Smooth muscle cell (in vitro differentiated cells): ENCODE measurements around the gene RBBP5. TPM values are rescaled to one million over a fixed set of nuclear protein-coding genes. Genes with fewer than 3 reads are reported as not detected.

Source experiments
- DNase-seq: peaks from one replicate; lab custom pipeline; 2025; ENCODE audit not compliant: unreplicated experiment; lab: John Stamatoyannopoulos, UW
- H2AFZ ChIP-seq: fragments of 200-600 bp; sonication (generic); 2 replicates; pipeline ENCODE4 v1.6.0; 2016; ENCODE audit warnings: antibody characterized with exemption, low read depth, mild to moderate bottlenecking
- H3F3A ChIP-seq: fragments of 200-600 bp; sonication (generic); 2 replicates; pipeline ENCODE4 v1.6.0; 2017; ENCODE audit warnings: antibody characterized with exemption, low read depth
- H3K27ac ChIP-seq: fragments of 200-600 bp; sonication (generic); 2 replicates; pipeline ENCODE4 v1.5.1; 2016; ENCODE audit warnings: low read depth, mild to moderate bottlenecking
- H3K27me3 ChIP-seq: fragments of 200-600 bp; sonication (generic); 2 replicates; pipeline ENCODE4 v1.6.1; 2016; ENCODE audit warnings: low read depth, mild to moderate bottlenecking
- H3K36me3 ChIP-seq: fragments of 200-600 bp; sonication (generic); 2 replicates; pipeline ENCODE4 v1.5.1; 2016; ENCODE audit warnings: low read depth
- H3K4me1 ChIP-seq: fragments of 200-600 bp; sonication (generic); 2 replicates; pipeline ENCODE4 v1.5.1; 2016; ENCODE audit warnings: low read depth
- H3K4me2 ChIP-seq: fragments of 200-600 bp; sonication (generic); 2 replicates; pipeline ENCODE4 v1.6.0; 2016; ENCODE audit warnings: mild to moderate bottlenecking
- H3K4me3 ChIP-seq: fragments of 200-600 bp; sonication (generic); 2 replicates; pipeline ENCODE4 v1.5.1; 2016; ENCODE audit warnings: mild to moderate bottlenecking
- H3K79me2 ChIP-seq: fragments of 200-600 bp; sonication (generic); 2 replicates; pipeline ENCODE4 v1.6.0; 2016; ENCODE audit warnings: low read depth, mild to moderate bottlenecking
- H3K9ac ChIP-seq: fragments of 200-600 bp; sonication (generic); 2 replicates; pipeline ENCODE4 v1.6.0; 2016; ENCODE audit warnings: low read depth
- H3K9me3 ChIP-seq: fragments of 200-600 bp; sonication (generic); replicated peaks from 2 replicates; pipeline ENCODE4 v1.5.1; 2016; ENCODE audit warnings: low read depth
- H4K20me1 ChIP-seq: fragments of 200-600 bp; sonication (generic); 2 replicates; pipeline ENCODE4 v1.6.0; 2016; ENCODE audit warnings: low read depth
- WGBS: methylation state at CpG from one replicate; pipeline ENCODE4 v1.1.7; 2016; ENCODE audit warnings: low lambda C conversion rate; 5-methylcytosine and 5-hydroxymethylcytosine counted together
- polyA plus RNA-seq: library from polyadenylated mRNA; unstranded; fragments of >200 nt; fragmentation: Nextera tagmentation; extraction: Ambion mirVana; gene quantifications from 2 replicates; pipeline ENCODE4 v1.2.1, GENCODE V29; 2016
- total RNA-seq: library from RNA; depleted of rRNA; stranded (reverse); fragments of >200 nt; gene quantifications from 2 replicates; pipeline ENCODE4 v1.2.3, GENCODE V29; 2014
- TF ChIP-seq, protein P1 (sequence below): fragments of 200-600 bp; sonication (generic); IDR thresholded peaks from 2 replicates; pipeline ENCODE4 v1.5.1; 2017; ENCODE audit warnings: borderline replicate concordance, mild to moderate bottlenecking, antibody characterized with exemption; ENCODE audit not compliant: insufficient read depth, poor library complexity, severe bottlenecking

The RBBP5 gene
- total and polyA plus RNA-seq, 2 experiments from 2014 or later = 12.8 to 18.8 TPM

GRCh38 chr1:205066141-205066818 lies 55.5 kb downstream of the RBBP5 start:
- Histone ChIP-seq H3K9me3 (no peaks in the 10 kb centered on the region), H3K4me1 (no peaks in the 10 kb centered on the region), H3K4me3 (no peak overlapping the region), H3K36me3 (no peaks in the 10 kb centered on the region), H3K4me2 (no peak overlapping the region), H3K9ac (no peak overlapping the region), H3K27ac (no peak overlapping the region), H3F3A (no peaks in the 10 kb centered on the region), H2AFZ (no peak overlapping the region), H3K27me3 (no peaks in the 10 kb centered on the region), H4K20me1 (no peaks in the 10 kb centered on the region), H3K79me2 (no peaks in the 10 kb centered on the region)
- TF ChIP-seq, protein P1, sequence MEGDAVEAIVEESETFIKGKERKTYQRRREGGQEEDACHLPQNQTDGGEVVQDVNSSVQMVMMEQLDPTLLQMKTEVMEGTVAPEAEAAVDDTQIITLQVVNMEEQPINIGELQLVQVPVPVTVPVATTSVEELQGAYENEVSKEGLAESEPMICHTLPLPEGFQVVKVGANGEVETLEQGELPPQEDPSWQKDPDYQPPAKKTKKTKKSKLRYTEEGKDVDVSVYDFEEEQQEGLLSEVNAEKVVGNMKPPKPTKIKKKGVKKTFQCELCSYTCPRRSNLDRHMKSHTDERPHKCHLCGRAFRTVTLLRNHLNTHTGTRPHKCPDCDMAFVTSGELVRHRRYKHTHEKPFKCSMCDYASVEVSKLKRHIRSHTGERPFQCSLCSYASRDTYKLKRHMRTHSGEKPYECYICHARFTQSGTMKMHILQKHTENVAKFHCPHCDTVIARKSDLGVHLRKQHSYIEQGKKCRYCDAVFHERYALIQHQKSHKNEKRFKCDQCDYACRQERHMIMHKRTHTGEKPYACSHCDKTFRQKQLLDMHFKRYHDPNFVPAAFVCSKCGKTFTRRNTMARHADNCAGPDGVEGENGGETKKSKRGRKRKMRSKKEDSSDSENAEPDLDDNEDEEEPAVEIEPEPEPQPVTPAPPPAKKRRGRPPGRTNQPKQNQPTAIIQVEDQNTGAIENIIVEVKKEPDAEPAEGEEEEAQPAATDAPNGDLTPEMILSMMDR = peak; percentile 13
- DNase-seq = no peak
- WGBS = 76% methylated on average over 13 of the region's 13 CpGs

DNA sequence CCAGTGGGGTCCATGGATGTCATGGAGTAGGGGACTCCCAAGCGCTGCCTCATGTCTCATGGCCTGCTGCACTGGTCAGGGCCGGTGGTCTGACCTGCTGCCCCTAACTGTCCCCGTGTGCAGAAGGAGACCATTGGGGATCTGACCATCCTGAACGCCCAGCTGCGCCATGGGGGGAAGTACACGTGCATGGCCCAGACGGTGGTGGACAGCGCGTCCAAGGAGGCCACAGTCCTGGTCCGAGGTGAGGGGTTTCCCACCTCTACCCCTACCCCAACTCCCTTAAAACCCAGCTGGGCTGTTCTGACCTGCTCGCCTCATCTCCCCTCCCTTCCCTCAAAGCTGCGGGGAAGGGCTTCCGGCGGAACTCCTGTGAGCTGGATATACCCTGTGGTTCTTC lies 56.1 kb downstream of the RBBP5 start:
- Histone ChIP-seq H3K4me2 (no peak overlapping the region), H3K9ac (no peak overlapping the region), H3K79me2 (no peaks in the 10 kb centered on the region), H3K4me3 (no peak overlapping the region), H4K20me1 (no peaks in the 10 kb centered on the region), H3K36me3 (no peaks in the 10 kb centered on the region), H3K27me3 (no peaks in the 10 kb centered on the region), H3K27ac (no peak overlapping the region), H3K9me3 (no peaks in the 10 kb centered on the region), H3F3A (no peaks in the 10 kb centered on the region), H2AFZ (no peak overlapping the region), H3K4me1 (no peaks in the 10 kb centered on the region)
- TF ChIP-seq, protein P1 = no peak
- WGBS = 94% methylated on average over 14 of the region's 14 CpGs
- no peak for DNase-seq

DNA sequence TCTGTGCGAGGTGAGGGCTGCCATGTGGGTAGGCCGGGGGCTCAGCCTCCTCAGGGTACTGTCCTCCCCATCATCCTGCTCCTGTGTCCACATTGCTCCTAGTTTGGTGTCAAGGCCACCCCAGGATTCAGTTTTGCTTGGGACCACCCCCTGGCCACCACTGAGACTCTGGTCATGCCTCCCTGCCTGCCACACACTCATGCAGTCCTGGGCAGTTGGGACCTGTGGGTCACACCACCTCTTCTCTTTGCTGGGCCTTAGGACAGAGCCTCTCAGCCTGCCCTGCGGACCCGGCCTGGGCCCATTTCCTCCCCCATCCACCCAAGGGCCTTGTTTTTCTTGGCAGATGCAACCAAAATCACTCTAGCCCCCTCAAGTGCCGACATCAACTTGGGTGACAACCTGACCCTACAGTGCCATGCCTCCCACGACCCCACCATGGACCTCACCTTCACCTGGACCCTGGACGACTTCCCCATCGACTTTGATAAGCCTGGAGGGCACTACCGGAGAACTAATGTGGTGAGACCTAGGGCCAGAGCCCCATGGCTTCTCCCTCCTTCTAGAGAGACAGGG lies 56.9 kb downstream of the RBBP5 start:
- H4K20me1 ChIP-seq = no peaks in the 10 kb centered on the region
- no peak overlapping the region for H3K27ac ChIP-seq
- no peak overlapping the region for H2AFZ ChIP-seq
- no peak for DNase-seq
- no peak overlapping the region for H3K9ac ChIP-seq
- H3K4me2 ChIP-seq = no peak overlapping the region
- H3K4me3 ChIP-seq = no peak overlapping the region
- H3K9me3 ChIP-seq = no peaks in the 10 kb centered on the region
- H3F3A ChIP-seq = no peaks in the 10 kb centered on the region
- TF ChIP-seq, protein P1 = no peak
- H3K27me3 ChIP-seq = no peaks in the 10 kb centered on the region
- H3K79me2 ChIP-seq = no peaks in the 10 kb centered on the region
- no peaks in the 10 kb centered on the region for H3K36me3 ChIP-seq
- no peaks in the 10 kb centered on the region for H3K4me1 ChIP-seq
- 94% methylated on average over 9 of the region's 9 CpGs for WGBS

DNA sequence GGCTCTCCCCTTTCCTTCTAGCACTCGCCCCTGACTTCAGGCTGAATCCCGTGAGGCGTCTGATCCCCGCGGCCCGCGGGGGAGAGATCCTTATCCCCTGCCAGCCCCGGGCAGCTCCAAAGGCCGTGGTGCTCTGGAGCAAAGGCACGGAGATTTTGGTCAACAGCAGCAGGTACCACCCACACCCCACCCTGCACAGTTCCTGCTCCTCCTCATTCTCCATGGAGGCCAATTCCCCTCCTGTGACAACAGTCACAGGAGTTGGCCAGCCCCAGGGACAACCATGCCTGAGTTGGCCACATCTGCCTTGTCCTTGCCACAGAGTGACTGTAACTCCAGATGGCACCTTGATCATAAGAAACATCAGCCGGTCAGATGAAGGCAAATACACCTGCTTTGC lies 57.5 kb downstream of the RBBP5 start:
- no peak overlapping the region for H3K4me3 ChIP-seq
- no peak overlapping the region for H3K27ac ChIP-seq
- H3K27me3 ChIP-seq = no peaks in the 10 kb centered on the region
- H2AFZ ChIP-seq = no peak overlapping the region
- no peak overlapping the region for H3K9ac ChIP-seq
- no peaks in the 10 kb centered on the region for H3K9me3 ChIP-seq
- 91% methylated on average over 11 of the region's 11 CpGs for WGBS
- H3K4me1 ChIP-seq = no peaks in the 10 kb centered on the region
- no peak overlapping the region for H3K4me2 ChIP-seq
- no peaks in the 10 kb centered on the region for H4K20me1 ChIP-seq
- H3K79me2 ChIP-seq = no peaks in the 10 kb centered on the region
- H3F3A ChIP-seq = no peaks in the 10 kb centered on the region
- TF ChIP-seq, protein P1 = no peak
- H3K36me3 ChIP-seq = no peaks in the 10 kb centered on the region
- DNase-seq = no peak
